SU-DHL-6 (cell line): ENCODE results near the gene DELE1.

Experiments used
- CTCF ChIP-seq: fragments of 200-600 bp; sonication (generic); IDR thresholded peaks from one replicate; pipeline ENCODE4 v1.5.1; 2017; ENCODE audit warnings: antibody characterized with exemption, mild to moderate bottlenecking, low read length, moderate library complexity; ENCODE audit not compliant: insufficient read depth, poor library complexity, severe bottlenecking
- EZH2phosphoT487 ChIP-seq: fragments of 200-600 bp; sonication (generic), shearing (Covaris generic); conservative IDR thresholded peaks from 2 replicates; pipeline ENCODE4 v1.6.1; 2018; ENCODE audit warnings: mild to moderate bottlenecking, antibody characterized with exemption, low read length, moderate library complexity, mixed read lengths

- no peak for TF ChIP-seq CTCF
- no peak for TF ChIP-seq EZH2phosphoT487
Measured at GRCh38 chr5:141989720-141990119, 66.0 kb downstream of the DELE1 start.
